Heart right ventricle (tissue), 16 donors: ENCODE measurements around the gene SYS1. TPM values are rescaled to one million over a fixed set of nuclear protein-coding genes. Genes with fewer than 3 reads are reported as not detected.

Experiments used
- ATAC-seq, 8 donors: fragments of 200-7000 bp; cut with Tn5 transposase; one replicate each; pipeline ENCODE4 v1.9.1; 2020; ENCODE audit warnings: mild to moderate bottlenecking in 8 of 8, moderate library complexity in 8 of 8, moderate number of reproducible peaks in 1 of 8
- DNase-seq, 2 donors: peaks; one replicate each; pipeline ENCODE4 v3.0.0-alpha.2; 2020
- H3K27ac ChIP-seq, 10 donors: fragments of 200-600 bp; sonication (generic) in 2 of 10; one replicate each; pipeline versions ENCODE4 v1.5.0 to v1.8.0; 2020 to 2022; ENCODE audit warnings: mild to moderate bottlenecking in 3 of 10
- H3K27me3 ChIP-seq, 7 donors: fragments of 200-600 bp; one replicate each; pipeline ENCODE4 v1.8.0; 2021 to 2022; ENCODE audit warnings: mild to moderate bottlenecking in 2 of 7
- H3K36me3 ChIP-seq, 9 donors: fragments of 200-600 bp; sonication (generic) in 1 of 9; one replicate each; pipeline versions ENCODE4 v1.5.0 to v1.8.0; 2020 to 2022; ENCODE audit warnings: mild to moderate bottlenecking in 2 of 9
- H3K4me1 ChIP-seq, 9 donors: fragments of 200-600 bp; sonication (generic) in 1 of 9; one replicate each; pipeline versions ENCODE4 v1.5.0 to v1.8.0; 2020 to 2022; ENCODE audit warnings: mild to moderate bottlenecking in 4 of 9
- H3K4me3 ChIP-seq, 10 donors: fragments of 200-600 bp; sonication (generic) in 2 of 10; one replicate each; pipeline versions ENCODE4 v1.5.0 to v1.8.0; 2020 to 2022; ENCODE audit warnings: mild to moderate bottlenecking in 7 of 10, moderate library complexity in 2 of 10
- H3K9me3 ChIP-seq, 11 donors: fragments of 200-600 bp in 10 of 11; sonication (generic) in 2 of 11; one replicate each; pipeline versions ENCODE4 v1.5.0 to v1.8.0; 2013 to 2022; ENCODE audit warnings: mild to moderate bottlenecking in 2 of 11, control low read depth in 1 of 11, moderate library complexity in 1 of 11
- CTCF ChIP-seq, 9 donors: fragments of 200-600 bp; sonication (generic) in 2 of 9; IDR thresholded peaks; one replicate each; pipeline versions ENCODE4 v1.5.0 to v1.8.0; 2021 to 2022; ENCODE audit warnings: antibody characterized with exemption in 9 of 9, mild to moderate bottlenecking in 5 of 9, moderate library complexity in 1 of 9
- WGBS, 2 donors: extraction: QIAGEN DNeasy Blood & Tissue Kit; methylation state at CpG; one replicate each; pipeline ENCODE4 v1.1.7; 2013; ENCODE audit warnings: inconsistent platforms in 1 of 2; 5-methylcytosine and 5-hydroxymethylcytosine counted together
- intact Hi-C, 10 donors: fragments of 100-400 bp; cut with DNase I; formaldehyde crosslinking; loops; one replicate each; pipeline versions ENCODE4 v1.11.1 to v1.14.2; 2022
- polyA plus RNA-seq, 2 donors: library from polyadenylated mRNA; stranded (reverse); fragments of 200-250 nt; gene quantifications; one replicate each; pipeline ENCODE4 v1.2.3, GENCODE V29; 2013
- total RNA-seq, 10 donors: library from RNA; stranded (reverse); fragmentation: NEBNext Ultra II Directional in 3 of 10; extraction: Animal tissue kit (Norgen Biotek cat#: 25700) in 3 of 10; gene quantifications; one replicate each; pipeline versions ENCODE4 v1.2.1 to v1.2.4, GENCODE V29; 2021 to 2023
- donor health status: Arrhythmogenic right ventricular cardiomyopathy.
- donor health status: ischemic (EF 13 %, LVEDD 7.1; RV severe dilation, severe dysfunction).
- donor health status: healthy with polysubstance abuse.
- donor health status: DM: no; HTN: yes; CAD: no.
- donor health status: DM: no; HTN: no; CAD: no.
- donor health status: ischemic (EF 25% LVEDD 6.9; RV normal size, moderate dysfunction).
- donor health status: ischemic (EF 25% LVEDD 5.7; RV mildly dilated, moderate dysfunction).
- donor health status: healthy.
- donor health status: DM: yes; HTN: yes; CAD: no.
- donor health status: Ischemic cardiomyopathy.
- donor health status: ischemic (EF 35%, LVEDD 5.7; RV mildly dilated, moderate dysfunction).
- donor health status: nonischemic (EF 11% LVEDD 7.7; RV severe dilation, severe dysfunction).
- donor health status: DM: yes; HTN: yes; CAD: no.
- donor health status: PGD.
- donor health status: ischemic (EF 29% LVEDD 5.4; RV normal size, mild dysfunction).
- donor health status: nonischemic (EF 23%, LVEDD 6.1; RV moderate dilation, normal function).

The SYS1 gene
- total and polyA plus RNA-seq, 12 donors, result 11.7 to 34.5 (median 18.2) TPM

- intact Hi-C loops, result no loop called here
- DNase-seq, result peak in 1 of 2 donors; percentile 32
- Histone ChIP-seq H3K4me3 (peak overlapping the region in 2 of 10 donors; percentile 52 to 96), H3K27me3 (peaks cover 0 to 11% (median 0%) of the 10 kb centered on the region in 7 donors), H3K9me3 (no peaks in the 10 kb centered on the region), H3K27ac (peak overlapping the region; percentile 54 to 100 (median 94)), H3K36me3 (peaks cover 0 to 49% (median 24%) of the 10 kb centered on the region in 9 donors), H3K4me1 (peaks cover 0 to 55% (median 40%) of the 10 kb centered on the region in 9 donors)
- no peak for ATAC-seq
- no peak for TF ChIP-seq CTCF (IDR thresholded peaks at IDR 0.05)
- 44 to 58% methylated on average over 8 of the region's 8 CpGs for WGBS, 2 donors
Measured at GRCh38 chr20:45410887-45411286, 47.9 kb downstream of the SYS1 start.

- 80 to 86% methylated on average over 5 of the region's 5 CpGs for WGBS, 2 donors
Measured at GRCh38 chr20:45412653-45413052, 49.7 kb downstream of the SYS1 start.

GRCh38 chr20:45413479-45413878 is 50.5 kb downstream of the SYS1 start:
- no peaks in the 10 kb centered on the region for H3K27me3 ChIP-seq
- intact Hi-C loops, result no loop called here
- no peak for DNase-seq
- TF ChIP-seq CTCF (IDR thresholded peaks at IDR 0.05), result no peak
- no peak for ATAC-seq
- no peaks in the 10 kb centered on the region for H3K9me3 ChIP-seq
- H3K4me3 ChIP-seq, result no peak overlapping the region
- no peak overlapping the region for H3K27ac ChIP-seq
- peaks cover 0 to 65% (median 47%) of the 10 kb centered on the region in 9 donors for H3K4me1 ChIP-seq
- H3K36me3 ChIP-seq, result peaks cover 0 to 55% (median 24%) of the 10 kb centered on the region in 9 donors
- 66 to 80% methylated on average over 3 of the region's 3 CpGs for WGBS, 2 donors

More at GRCh38 chr20:45412653-45413052, 49.7 kb downstream of the SYS1 start:
- DNase-seq (no peak), ATAC-seq (no peak)
- intact Hi-C loops, result no loop called here
- Histone ChIP-seq H3K4me3 (no peak overlapping the region), H3K9me3 (no peaks in the 10 kb centered on the region), H3K36me3 (peaks cover 0 to 51% (median 24%) of the 10 kb centered on the region in 9 donors), H3K27me3 (no peaks in the 10 kb centered on the region), H3K27ac (peak overlapping the region in 2 of 10 donors; percentile 5 to 100), H3K4me1 (peaks cover 0 to 65% (median 47%) of the 10 kb centered on the region in 9 donors)
- no peak for TF ChIP-seq CTCF (IDR thresholded peaks at IDR 0.05)

GRCh38 chr20:45415822-45416637 is 53.1 kb downstream of the SYS1 start, which contains the start of gene PIGT:
PIGT (plus strand) TSS chr20:45416141; CDS start chr20:45416157, 16 bp downstream.
- H3K27me3 ChIP-seq, result no peaks in the 10 kb centered on the region
- H3K4me3 ChIP-seq, result peak within 1 kb of the TSS; percentile 60 to 98 (median 91)
- DNase-seq (peak; percentile 84 to 89), ATAC-seq (peak; percentile 63 to 93 (median 84))
- H3K27ac ChIP-seq, result peak within 1 kb of the TSS; percentile 55 to 92 (median 83)
- peaks cover 0 to 65% (median 46%) of the 10 kb centered on the region in 9 donors for H3K4me1 ChIP-seq
- H3K9me3 ChIP-seq, result no peaks in the 10 kb centered on the region
- TF ChIP-seq CTCF (IDR thresholded peaks at IDR 0.05), result no peak
- 0% methylated on average over 52 of the region's 52 CpGs for WGBS, 2 donors
- intact Hi-C loops, result loop anchor here in 2 of 10 donors (5.0 kb wide), 2 partner anchors 44 to 54 kb away; partner anchors contain the start of gene SYS1 (in 1 of the 2)
- H3K36me3 ChIP-seq, result peaks cover 0 to 55% (median 20%) of the 10 kb centered on the region in 9 donors
